ENCODE measurements around the gene CDO1.

DNA sequence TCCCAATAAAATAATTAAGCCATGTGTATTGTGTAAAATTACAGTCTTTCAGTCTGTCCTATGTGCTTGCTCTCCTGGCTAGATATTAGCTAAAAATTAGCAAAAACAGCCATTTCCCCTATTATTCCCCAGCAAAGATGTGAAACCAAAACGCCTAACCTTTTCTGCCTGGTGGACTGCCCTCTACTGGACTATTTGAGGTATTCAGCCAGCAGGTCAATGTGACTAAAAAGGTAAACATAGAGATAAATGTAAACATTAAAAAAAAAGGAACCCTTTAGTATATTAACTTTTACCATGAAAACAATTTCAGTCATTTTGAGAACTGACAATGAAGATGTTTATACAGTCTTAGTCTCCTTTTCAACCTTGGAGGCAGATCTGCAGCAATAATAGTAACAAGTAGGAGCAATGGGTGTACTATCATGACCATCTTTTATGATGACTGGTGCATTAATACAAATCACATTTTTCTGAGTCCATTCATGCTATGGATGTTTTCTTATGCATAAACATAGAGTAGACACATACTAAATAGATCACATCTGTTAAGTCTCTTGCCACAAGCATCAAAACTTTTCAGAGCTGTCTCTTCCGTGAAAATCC is 14.8 kb upstream of the CDO1 start:
- TF ChIP-seq, protein P1, sequence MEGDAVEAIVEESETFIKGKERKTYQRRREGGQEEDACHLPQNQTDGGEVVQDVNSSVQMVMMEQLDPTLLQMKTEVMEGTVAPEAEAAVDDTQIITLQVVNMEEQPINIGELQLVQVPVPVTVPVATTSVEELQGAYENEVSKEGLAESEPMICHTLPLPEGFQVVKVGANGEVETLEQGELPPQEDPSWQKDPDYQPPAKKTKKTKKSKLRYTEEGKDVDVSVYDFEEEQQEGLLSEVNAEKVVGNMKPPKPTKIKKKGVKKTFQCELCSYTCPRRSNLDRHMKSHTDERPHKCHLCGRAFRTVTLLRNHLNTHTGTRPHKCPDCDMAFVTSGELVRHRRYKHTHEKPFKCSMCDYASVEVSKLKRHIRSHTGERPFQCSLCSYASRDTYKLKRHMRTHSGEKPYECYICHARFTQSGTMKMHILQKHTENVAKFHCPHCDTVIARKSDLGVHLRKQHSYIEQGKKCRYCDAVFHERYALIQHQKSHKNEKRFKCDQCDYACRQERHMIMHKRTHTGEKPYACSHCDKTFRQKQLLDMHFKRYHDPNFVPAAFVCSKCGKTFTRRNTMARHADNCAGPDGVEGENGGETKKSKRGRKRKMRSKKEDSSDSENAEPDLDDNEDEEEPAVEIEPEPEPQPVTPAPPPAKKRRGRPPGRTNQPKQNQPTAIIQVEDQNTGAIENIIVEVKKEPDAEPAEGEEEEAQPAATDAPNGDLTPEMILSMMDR (IDR thresholded peaks at IDR 0.05; ENCODE audit: insufficient read depth, low read length, poor library complexity, severe bottlenecking), result peak; percentile 80
- TF ChIP-seq EZH2phosphoT487 (conservative IDR thresholded peaks at IDR 0.05; ENCODE audit: low read length), result no peak

Measured in SU-DHL-6 (cell line).